HCT116 (cell line): ENCODE results near the gene HIPK3. TPM values are rescaled to one million over a fixed set of nuclear protein-coding genes. Genes with fewer than 3 reads are reported as not detected.

Experiments
- ATAC-seq: fragments of 200-7000 bp; cut with Tn5 transposase; 2 replicates; pipeline ENCODE4 v1.9.1; 2020; ENCODE audit warnings: mild to moderate bottlenecking, moderate library complexity
- BruUV-seq: library from RNA; stranded (reverse); fragments of 400-500 nt; replicated peaks from 2 replicates; lab custom pipeline; 2021; lab: Mats Ljungman, UMichigan
- CTCF ChIA-PET: fragments of 300-600 bp; sonication (Branson Sonifier 250); formaldehyde crosslinking; loops from one replicate; lab custom pipeline; 2021; ENCODE audit warnings: antibody characterized with exemption; lab: Charles Lee
- POLR2A ChIA-PET: fragments of 300-600, 350-600 bp; sonication (Branson Sonifier 250); formaldehyde crosslinking; loops from one replicate; lab custom pipeline; 2021; ENCODE audit warnings: antibody characterized with exemption; lab: Charles Lee
- RAD21 ChIA-PET, 2 experiments: fragments of 300-600 bp; sonication (Branson Sonifier 250); formaldehyde crosslinking; loops; one replicate each; lab custom pipeline; 2023; ENCODE audit warnings: low total read pairs in 2 of 2; ENCODE audit not compliant: uncharacterized antibody in 2 of 2, unreplicated experiment in 2 of 2, low non-redundant PET in 1 of 2; lab: Charles Lee
- DNase-seq: peaks from one replicate; pipeline ENCODE4 v3.0.0-alpha.2; 2010; ENCODE audit warnings: low read depth, low spot score
- H2AFZ ChIP-seq: fragments of 200-600 bp; shearing (Covaris generic), sonication (generic); 2 replicates; pipeline ENCODE4 v1.6.1; 2017; ENCODE audit warnings: low read depth, mixed run types, mixed read lengths, antibody characterized with exemption, low read length; ENCODE audit not compliant: poor library complexity, severe bottlenecking
- H3K27ac ChIP-seq: 2 replicates; pipeline ENCODE4 v1.5.1; 2012; ENCODE audit warnings: low read depth, low read length
- H3K27me3 ChIP-seq: fragments of 200-600 bp; sonication (generic); 2 replicates; pipeline ENCODE4 v1.6.1; 2016; ENCODE audit warnings: mixed run types, low read length, mixed read lengths; ENCODE audit not compliant: insufficient read depth
- H3K36me3 ChIP-seq, 2 experiments: fragments of 200-500 bp in 1 of 2; fragments of 200-600 bp in 1 of 2; sonication (Bioruptor generic) in 1 of 2; sonication (generic) in 1 of 2; 2 replicates each; pipeline versions ENCODE4 v1.5.1 to v1.6.1; 2014 to 2016; ENCODE audit warnings: low read length in 2 of 2, inconsistent platforms in 1 of 2, mixed read lengths in 1 of 2, mixed run types in 1 of 2; ENCODE audit not compliant: insufficient read depth in 2 of 2, control insufficient read depth in 1 of 2
- H3K4me1 ChIP-seq, 2 experiments: fragments of 200-600 bp in 1 of 2; sonication (generic) in 1 of 2; 2 replicates each; pipeline versions ENCODE4 v1.5.1 to v1.6.1; 2012 to 2017; ENCODE audit warnings: low read length in 2 of 2, inconsistent platforms in 1 of 2, mild to moderate bottlenecking in 1 of 2, mixed read lengths in 1 of 2, mixed run types in 1 of 2, moderate library complexity in 1 of 2; ENCODE audit not compliant: insufficient read depth in 2 of 2, control insufficient read depth in 1 of 2
- H3K4me2 ChIP-seq: fragments of 200-600 bp; sonication (generic); 2 replicates; pipeline ENCODE4 v1.6.1; 2017; ENCODE audit warnings: mixed run types, low read length, mixed read lengths
- H3K4me3 ChIP-seq, 2 experiments: fragments of 200-600 bp in 1 of 2; sonication (generic) in 1 of 2; replicated peaks in 1 of 2; 2 replicates each; pipeline ENCODE4 v1.5.1; 2011 to 2016; ENCODE audit warnings: low read length in 2 of 2, control low read depth in 1 of 2, low read depth in 1 of 2, mild to moderate bottlenecking in 1 of 2, mixed read lengths in 1 of 2, mixed run types in 1 of 2
- H3K79me2 ChIP-seq: fragments of 200-600 bp; sonication (generic); 2 replicates; pipeline ENCODE4 v1.6.1; 2017; ENCODE audit warnings: mild to moderate bottlenecking, mixed run types, low read length, moderate library complexity, mixed read lengths; ENCODE audit not compliant: insufficient read depth
- H3K9ac ChIP-seq: fragments of 200-600 bp; sonication (generic); 2 replicates; pipeline ENCODE4 v1.6.1; 2016; ENCODE audit warnings: low read length, mixed read lengths
- H3K9me2 ChIP-seq: fragments of 200-600 bp; sonication (generic), shearing (Covaris generic); 2 replicates; pipeline ENCODE4 v1.6.1; 2017; ENCODE audit warnings: mixed run types, mild to moderate bottlenecking, moderate library complexity; ENCODE audit not compliant: insufficient read depth
- H3K9me3 ChIP-seq, 2 experiments: fragments of 200-500 bp in 1 of 2; fragments of 200-600 bp in 1 of 2; sonication (Bioruptor generic) in 1 of 2; sonication (generic) in 1 of 2; 2 replicates each; pipeline ENCODE4 v1.6.1; 2014 to 2017; ENCODE audit warnings: low read length in 2 of 2, mixed read lengths in 2 of 2, inconsistent platforms in 1 of 2, low read depth in 1 of 2, mild to moderate bottlenecking in 1 of 2, mixed run types in 1 of 2, moderate library complexity in 1 of 2; ENCODE audit not compliant: control insufficient read depth in 1 of 2, insufficient read depth in 1 of 2
- H4K20me1 ChIP-seq: fragments of 200-600 bp; sonication (generic), shearing (Covaris generic); 2 replicates; pipeline ENCODE4 v1.6.1; 2017; ENCODE audit warnings: mixed run types, mild to moderate bottlenecking, moderate library complexity; ENCODE audit not compliant: insufficient read depth
- CBX3 ChIP-seq: IDR thresholded peaks from 2 replicates; pipeline ENCODE4 v1.6.1; 2012; ENCODE audit warnings: low read depth
- CEBPB ChIP-seq: IDR thresholded peaks from 2 replicates; pipeline ENCODE4 v1.6.1; 2012; ENCODE audit warnings: low read depth
- ELF1 ChIP-seq: IDR thresholded peaks from 2 replicates; pipeline ENCODE4 v1.6.1; 2012; ENCODE audit warnings: low read depth, borderline replicate concordance
- EZH2 ChIP-seq: fragments of 200-600 bp; sonication (generic); IDR thresholded peaks from 2 replicates; pipeline ENCODE4 v1.6.1; 2017; ENCODE audit warnings: antibody characterized with exemption, mixed run types
- JUND ChIP-seq: IDR thresholded peaks from 2 replicates; pipeline ENCODE4 v1.6.1; 2012
- REST ChIP-seq: IDR thresholded peaks from 2 replicates; pipeline ENCODE4 v1.6.1; 2012; ENCODE audit warnings: low read depth
- SIN3A ChIP-seq: IDR thresholded peaks from 2 replicates; pipeline ENCODE4 v1.6.1; 2012; ENCODE audit warnings: low read depth
- SRF ChIP-seq: IDR thresholded peaks from 2 replicates; pipeline ENCODE4 v1.6.1; 2012; ENCODE audit warnings: low read depth
- YY1 ChIP-seq: IDR thresholded peaks from 2 replicates; pipeline ENCODE4 v1.6.1; 2011; ENCODE audit warnings: low read length, low read depth, moderate library complexity, mild to moderate bottlenecking; ENCODE audit not compliant: insufficient replicate concordance; ENCODE audit errors: extremely low read depth
- ZFX ChIP-seq: fragments of 450-650 bp; IDR thresholded peaks from 2 replicates; pipeline ENCODE4 v1.6.1; 2017
- ZNF274 ChIP-seq: fragments of 200-500 bp; sonication (Bioruptor generic); IDR thresholded peaks from 2 replicates; pipeline ENCODE4 v1.6.1; 2014; ENCODE audit warnings: mild to moderate bottlenecking, low read depth, low read length, inconsistent platforms
- intact Hi-C: fragments of 100-400 bp; cut with micrococcal nuclease; formaldehyde crosslinking; loops from 2 replicates; pipeline ENCODE4 v1.10.0; 2022
- total RNA-seq: library from RNA; stranded (reverse); gene quantifications from one replicate; pipeline ENCODE4 v1.2.1, GENCODE V29; 2021; ENCODE audit not compliant: unreplicated experiment

Gene HIPK3
- total RNA-seq, 1 experiment from 2014 or later = 35.2 TPM

- no TSS peak for BruUV-seq
These were observed 146.2 kb downstream of the HIPK3 start for GRCh38 chr11:33403344-33403743.

More at GRCh38 chr11:33403344-33403743, 146.2 kb downstream of the HIPK3 start:
- no peak overlapping the region for H3K9ac ChIP-seq
- ChIA-PET CTCF (no interaction called here), RAD21 (no interaction called here), POLR2A (no interaction called here)
- no peaks in the 10 kb centered on the region for H3K9me2 ChIP-seq
- H3K9me3 ChIP-seq = no peaks in the 10 kb centered on the region
- H3K27me3 ChIP-seq = no peaks in the 10 kb centered on the region
- TF ChIP-seq EZH2 = no peak
- TF ChIP-seq CEBPB = no peak
- no peak for TF ChIP-seq ZNF274
- no peak for TF ChIP-seq YY1
- no peak for TF ChIP-seq REST
- no peak for TF ChIP-seq JUND
- no peak for TF ChIP-seq CBX3
- no peak for TF ChIP-seq ELF1
- TF ChIP-seq SRF = no peak
- no peak for TF ChIP-seq ZFX
- no peak for TF ChIP-seq SIN3A
- ATAC-seq (no peak), DNase-seq (no peak)
- H3K36me3 ChIP-seq = no peaks in the 10 kb centered on the region
- no peak overlapping the region for H2AFZ ChIP-seq
- no peak overlapping the region for H3K4me3 ChIP-seq
- H4K20me1 ChIP-seq = no peaks in the 10 kb centered on the region
- no peak overlapping the region for H3K4me2 ChIP-seq
- no peaks in the 10 kb centered on the region for H3K4me1 ChIP-seq
- intact Hi-C loops = no loop called here
- H3K79me2 ChIP-seq = no peaks in the 10 kb centered on the region
- no peak overlapping the region for H3K27ac ChIP-seq
